H9 (cell line): Measurements from ENCODE around the gene PPM1G. TPM values are rescaled to one million over a fixed set of nuclear protein-coding genes. Genes with fewer than 3 reads are reported as not detected.

ENCODE experiments used
- DNase-seq: peaks from one replicate; pipeline ENCODE4 v3.0.0-alpha.2; 2017
- H2AFZ ChIP-seq: one replicate; pipeline ENCODE4 v1.6.1; 2013; ENCODE audit warnings: mild to moderate bottlenecking, low read length, control low read depth, moderate library complexity
- H2AK5ac ChIP-seq: 2 replicates; pipeline ENCODE4 v1.6.1; 2013; ENCODE audit warnings: low read length, control low read depth, mixed read lengths; ENCODE audit not compliant: insufficient read length
- H2BK120ac ChIP-seq: one replicate; pipeline ENCODE4 v1.6.1; 2013; ENCODE audit warnings: low read depth, mild to moderate bottlenecking, low read length, control low read depth, inconsistent platforms; ENCODE audit not compliant: poor library complexity, severe bottlenecking
- H2BK12ac ChIP-seq: 2 replicates; pipeline ENCODE4 v1.6.1; 2013; ENCODE audit warnings: low read length, control low read depth, mixed read lengths, low read depth; ENCODE audit not compliant: insufficient read length
- H2BK15ac ChIP-seq: 2 replicates; pipeline ENCODE4 v1.6.1; 2013; ENCODE audit warnings: low read depth, low read length, control low read depth
- H2BK20ac ChIP-seq: one replicate; pipeline ENCODE4 v1.6.1; 2013; ENCODE audit warnings: low read depth, mild to moderate bottlenecking, low read length, control low read depth, inconsistent platforms; ENCODE audit not compliant: poor library complexity, severe bottlenecking
- H2BK5ac ChIP-seq: 2 replicates; pipeline ENCODE4 v1.6.1; 2013; ENCODE audit warnings: low read length, control low read depth, mixed read lengths; ENCODE audit not compliant: insufficient read length
- H3K14ac ChIP-seq: 2 replicates; pipeline ENCODE4 v1.6.1; 2013; ENCODE audit warnings: low read length, control low read depth; ENCODE audit not compliant: insufficient read depth
- H3K18ac ChIP-seq: 2 replicates; pipeline ENCODE4 v1.6.1; 2013; ENCODE audit warnings: low read depth, mild to moderate bottlenecking, mixed read lengths, low read length, control low read depth; ENCODE audit not compliant: insufficient read length
- H3K23ac ChIP-seq: 2 replicates; pipeline ENCODE4 v1.6.1; 2013; ENCODE audit warnings: low read length, control low read depth, mixed read lengths, low read depth; ENCODE audit not compliant: insufficient read length
- H3K23me2 ChIP-seq: 2 replicates; pipeline ENCODE4 v1.6.1; 2013; ENCODE audit warnings: low read depth, mild to moderate bottlenecking, mixed read lengths, low read length, control low read depth; ENCODE audit not compliant: insufficient read length, poor library complexity, severe bottlenecking
- H3K27ac ChIP-seq: 2 replicates; pipeline ENCODE4 v1.5.1; 2013; ENCODE audit warnings: low read length, control low read depth, mixed read lengths, low read depth; ENCODE audit not compliant: insufficient read length
- H3K27me3 ChIP-seq: 2 replicates; pipeline ENCODE4 v1.6.1; 2013; ENCODE audit warnings: low read length, control low read depth, inconsistent platforms; ENCODE audit not compliant: insufficient read depth
- H3K4ac ChIP-seq: 2 replicates; pipeline ENCODE4 v1.6.1; 2013; ENCODE audit warnings: low read depth, mild to moderate bottlenecking, control low read depth, inconsistent platforms, low read length, moderate library complexity
- H3K4me1 ChIP-seq: 2 replicates; pipeline ENCODE4 v1.6.1; 2013; ENCODE audit warnings: low read length, control low read depth, inconsistent platforms; ENCODE audit not compliant: insufficient read depth
- H3K4me2 ChIP-seq: 2 replicates; pipeline ENCODE4 v1.6.1; 2013; ENCODE audit warnings: low read length, control low read depth, mixed read lengths; ENCODE audit not compliant: insufficient read length, insufficient read depth
- H3K56ac ChIP-seq: 2 replicates; pipeline ENCODE4 v1.6.1; 2013; ENCODE audit warnings: low read depth, mild to moderate bottlenecking, mixed read lengths, low read length, control low read depth; ENCODE audit not compliant: insufficient read length
- H3K79me1 ChIP-seq: 2 replicates; pipeline ENCODE4 v1.6.1; 2013; ENCODE audit warnings: low read depth, mild to moderate bottlenecking, moderate library complexity, low read length, control low read depth, inconsistent platforms; ENCODE audit not compliant: insufficient read depth, poor library complexity, severe bottlenecking
- H3K79me2 ChIP-seq: 2 replicates; pipeline ENCODE4 v1.6.1; 2013; ENCODE audit warnings: low read length, control low read depth, inconsistent platforms; ENCODE audit not compliant: insufficient read depth
- H3K9ac ChIP-seq: 2 replicates; pipeline ENCODE4 v1.6.1; 2013; ENCODE audit warnings: low read length, control low read depth, mixed read lengths; ENCODE audit not compliant: insufficient read length; ENCODE audit errors: extremely low read depth
- H3K9me3 ChIP-seq: one replicate; pipeline ENCODE4 v1.6.1; 2013; ENCODE audit warnings: low read depth, low read length, inconsistent platforms; ENCODE audit not compliant: control insufficient read depth
- H3T11ph ChIP-seq: one replicate; pipeline ENCODE4 v1.6.1; 2013; ENCODE audit warnings: mild to moderate bottlenecking, low read length, control low read depth, inconsistent platforms
- H4K20me1 ChIP-seq: one replicate; pipeline ENCODE4 v1.6.1; 2013; ENCODE audit not compliant: control insufficient read depth, insufficient read length, insufficient read depth
- H4K5ac ChIP-seq: 2 replicates; pipeline ENCODE4 v1.6.1; 2013; ENCODE audit warnings: low read depth, mild to moderate bottlenecking, mixed read lengths, low read length, control low read depth; ENCODE audit not compliant: insufficient read length
- H4K8ac ChIP-seq: replicated peaks from 2 replicates; pipeline ENCODE4 v1.6.1; 2013; ENCODE audit warnings: low read length, control low read depth, mixed read lengths, low read depth; ENCODE audit not compliant: insufficient read length
- H4K91ac ChIP-seq: 2 replicates; pipeline ENCODE4 v1.6.1; 2013; ENCODE audit warnings: low read depth, mild to moderate bottlenecking, moderate library complexity, mixed read lengths, low read length, control low read depth; ENCODE audit not compliant: insufficient read length
- H3K27ac Mint-ChIP-seq, 3 experiments: 2 replicates in 2 of 3; 3 replicates in 1 of 3; pipeline ENCODE4 v1.8.0; 2020 to 2021; ENCODE audit warnings: mixed read lengths in 3 of 3, mild to moderate bottlenecking in 1 of 3, moderate library complexity in 1 of 3
- H3K27me3 Mint-ChIP-seq: 2 replicates; pipeline ENCODE4 v1.8.0; 2021; ENCODE audit warnings: low read depth, mild to moderate bottlenecking, moderate library complexity, mixed read lengths
- H3K36me3 Mint-ChIP-seq, 3 experiments: 2 replicates in 2 of 3; 3 replicates in 1 of 3; pipeline ENCODE4 v1.8.0; 2020 to 2021; ENCODE audit warnings: low read depth in 3 of 3, mixed read lengths in 3 of 3; ENCODE audit not compliant: insufficient read depth in 1 of 3
- H3K4me1 Mint-ChIP-seq, 2 experiments: 2 replicates each; pipeline ENCODE4 v1.8.0; 2020; ENCODE audit warnings: mixed read lengths in 2 of 2
- H3K4me3 Mint-ChIP-seq, 2 experiments: 2 replicates in 1 of 2; 3 replicates in 1 of 2; pipeline ENCODE4 v1.8.0; 2020 to 2021; ENCODE audit warnings: mild to moderate bottlenecking in 2 of 2, mixed read lengths in 2 of 2, moderate library complexity in 1 of 2
- H3K9me3 Mint-ChIP-seq, 2 experiments: 2 replicates in 1 of 2; 3 replicates in 1 of 2; pipeline ENCODE4 v1.8.0; 2020; ENCODE audit warnings: mild to moderate bottlenecking in 2 of 2, mixed read lengths in 2 of 2, moderate library complexity in 1 of 2
- WGBS: extraction: QIAGEN DNeasy Blood & Tissue Kit; methylation state at CpG from one replicate; pipeline ENCODE4 v1.1.7; 2013; ENCODE audit warnings: missing lambda C conversion rate, low lambda C conversion rate, mixed read lengths; ENCODE audit not compliant: insufficient read length; ENCODE audit errors: extremely low coverage; 5-methylcytosine and 5-hydroxymethylcytosine counted together
- total RNA-seq: library from RNA; stranded (reverse); gene quantifications from 2 replicates; pipeline ENCODE4 v1.2.1, GENCODE V29; 2021
- TF ChIP-seq, protein P1 (sequence below): fragments of 200-600 bp; sonication (generic); conservative IDR thresholded peaks from 3 replicates; pipeline ENCODE4 v1.8.0; 2021; ENCODE audit warnings: antibody characterized with exemption, mild to moderate bottlenecking

Gene PPM1G
- total RNA-seq, 1 experiment from 2014 or later: 146 TPM

DNA sequence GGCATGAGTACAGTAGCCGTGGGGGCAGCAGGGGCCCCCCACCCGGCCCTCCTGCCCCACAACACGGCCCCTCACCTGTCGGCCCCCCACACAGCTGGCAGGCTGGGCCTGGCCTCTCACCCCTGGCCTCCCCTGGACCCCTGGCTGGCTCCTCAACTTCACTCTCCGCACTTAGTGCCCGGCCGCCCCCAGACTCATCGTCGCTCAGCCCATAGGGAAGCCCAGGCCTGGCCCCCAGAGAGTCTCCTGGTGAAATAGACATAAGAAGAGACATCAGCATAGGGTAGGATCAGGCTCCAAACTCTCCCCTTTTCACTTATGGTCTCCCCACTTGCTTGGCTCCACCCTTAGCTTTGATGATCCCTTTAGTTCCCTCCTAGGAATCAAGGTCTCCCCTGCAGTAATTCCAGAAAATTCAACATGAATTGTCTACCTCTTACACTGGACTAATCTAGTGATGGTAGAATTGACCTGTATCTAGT lies 30.5 kb downstream of the PPM1G start:
- Histone ChIP-seq H3K4me1 (no peaks in the 10 kb centered on the region), H4K5ac (no peak overlapping the region), H3T11ph (no peak overlapping the region), H3K4me2 (peak overlapping the region; percentile 87), H3K4ac (no peak overlapping the region), H2BK15ac (no peak overlapping the region), H3K9me3 (no peaks in the 10 kb centered on the region), H2AFZ (no peak overlapping the region), H2AK5ac (no peak overlapping the region), H2BK5ac (no peak overlapping the region), H4K91ac (no peak overlapping the region), H3K56ac (no peak overlapping the region), H3K27ac (no peak overlapping the region), H2BK20ac (no peak overlapping the region), H2BK120ac (no peak overlapping the region), H3K79me2 (no peaks in the 10 kb centered on the region), H3K79me1 (no peaks in the 10 kb centered on the region), H2BK12ac (no peak overlapping the region), H3K23ac (no peak overlapping the region), H3K14ac (no peak overlapping the region), H3K27me3 (no peaks in the 10 kb centered on the region), H3K23me2 (peaks cover 12% of the 10 kb centered on the region), H3K18ac (no peak overlapping the region), H3K9ac (no peak overlapping the region), H4K20me1 (no peaks in the 10 kb centered on the region), H4K8ac (no peak overlapping the region)
- no CpG with 5 or more reads among the region's 9 CpGs for WGBS
- Mint-ChIP-seq H3K4me3 (peak overlapping the region; percentile 86 to 94), H3K27me3 (peaks cover 1% of the 10 kb centered on the region; the same call in 1 of the 2 replicates), H3K36me3 (peaks cover 42 to 91% (median 76%) of the 10 kb centered on the region in 3 experiments; a peak in 6 of 7 replicates), H3K9me3 (no peaks in the 10 kb centered on the region), H3K4me1 (peaks cover 19 to 27% of the 10 kb centered on the region in 2 experiments), H3K27ac (peak overlapping the region in 2 of 3 experiments; percentile 55 to 71; a peak in 4 of 7 replicates)
- DNase-seq: no peak
- TF ChIP-seq, protein P1, sequence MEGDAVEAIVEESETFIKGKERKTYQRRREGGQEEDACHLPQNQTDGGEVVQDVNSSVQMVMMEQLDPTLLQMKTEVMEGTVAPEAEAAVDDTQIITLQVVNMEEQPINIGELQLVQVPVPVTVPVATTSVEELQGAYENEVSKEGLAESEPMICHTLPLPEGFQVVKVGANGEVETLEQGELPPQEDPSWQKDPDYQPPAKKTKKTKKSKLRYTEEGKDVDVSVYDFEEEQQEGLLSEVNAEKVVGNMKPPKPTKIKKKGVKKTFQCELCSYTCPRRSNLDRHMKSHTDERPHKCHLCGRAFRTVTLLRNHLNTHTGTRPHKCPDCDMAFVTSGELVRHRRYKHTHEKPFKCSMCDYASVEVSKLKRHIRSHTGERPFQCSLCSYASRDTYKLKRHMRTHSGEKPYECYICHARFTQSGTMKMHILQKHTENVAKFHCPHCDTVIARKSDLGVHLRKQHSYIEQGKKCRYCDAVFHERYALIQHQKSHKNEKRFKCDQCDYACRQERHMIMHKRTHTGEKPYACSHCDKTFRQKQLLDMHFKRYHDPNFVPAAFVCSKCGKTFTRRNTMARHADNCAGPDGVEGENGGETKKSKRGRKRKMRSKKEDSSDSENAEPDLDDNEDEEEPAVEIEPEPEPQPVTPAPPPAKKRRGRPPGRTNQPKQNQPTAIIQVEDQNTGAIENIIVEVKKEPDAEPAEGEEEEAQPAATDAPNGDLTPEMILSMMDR: no peak
